Stimulated activated naive B cell treated with anti-CD40 and anti-IgM and Interleukin-4, amounts not matched to agents 10 μg/mL and 1 μg/mL and 100 μg/mL, for 72 hours (primary cell): ENCODE data around the gene DPYD.

Source experiments
- ATAC-seq, 2 donors: fragments of 150-1000 bp; cut with Tn5 transposase; replicated peaks; 2 replicates each; pipeline ENCODE4 v1.10.0; 2021; ENCODE audit warnings: moderate library complexity in 1 of 2
- DNase-seq: peaks from one replicate; pipeline ENCODE4 v3.0.0; 2021
- H3K27ac Mint-ChIP-seq: one replicate; pipeline ENCODE4 v1.8.0; 2022; ENCODE audit warnings: mild to moderate bottlenecking, mixed read lengths
- H3K27me3 Mint-ChIP-seq, 2 donors: one replicate each; pipeline ENCODE4 v1.8.0; 2022; ENCODE audit warnings: mixed read lengths in 2 of 2
- H3K36me3 Mint-ChIP-seq, 2 donors: one replicate each; pipeline ENCODE4 v1.8.0; 2022; ENCODE audit warnings: mixed read lengths in 2 of 2, mild to moderate bottlenecking in 1 of 2
- H3K4me1 Mint-ChIP-seq, 2 donors: one replicate each; pipeline ENCODE4 v1.8.0; 2022; ENCODE audit warnings: mixed read lengths in 2 of 2, mild to moderate bottlenecking in 1 of 2
- H3K4me3 Mint-ChIP-seq, 2 donors: one replicate each; pipeline ENCODE4 v1.8.0; 2022; ENCODE audit warnings: mild to moderate bottlenecking in 2 of 2, mixed read lengths in 2 of 2, moderate library complexity in 1 of 2
- H3K9me3 Mint-ChIP-seq, 2 donors: one replicate each; pipeline ENCODE4 v1.8.0; 2022; ENCODE audit warnings: mixed read lengths in 2 of 2, mild to moderate bottlenecking in 1 of 2

DPYD gene

GRCh38 chr1:97919585-97920261 is 1.1 kb downstream of the DPYD start:
- peak overlapping the region; percentile 42 for H3K27ac Mint-ChIP-seq
- peak overlapping the region; percentile 98 for H3K4me3 Mint-ChIP-seq
- DNase-seq (no peak), ATAC-seq (no peak)
- no peaks in the 10 kb centered on the region for H3K27me3 Mint-ChIP-seq
- H3K4me1 Mint-ChIP-seq: peaks cover 9 to 10% of the 10 kb centered on the region in 2 donors
- H3K9me3 Mint-ChIP-seq: no peaks in the 10 kb centered on the region
- H3K36me3 Mint-ChIP-seq: no peaks in the 10 kb centered on the region

- Mint-ChIP-seq H3K27me3 (no peaks in the 10 kb centered on the region), H3K9me3 (no peaks in the 10 kb centered on the region), H3K4me1 (peaks cover 9 to 10% of the 10 kb centered on the region in 2 donors), H3K27ac (no peak overlapping the region), H3K36me3 (no peaks in the 10 kb centered on the region), H3K4me3 (peak overlapping the region; percentile 63 to 98)
- DNase-seq (no peak), ATAC-seq (no peak)
Measured at GRCh38 chr1:97918961-97919360, 1.9 kb downstream of the DPYD start.

- Mint-ChIP-seq H3K4me3 (no peak overlapping the region), H3K27me3 (no peaks in the 10 kb centered on the region), H3K36me3 (no peaks in the 10 kb centered on the region), H3K9me3 (no peaks in the 10 kb centered on the region), H3K27ac (no peak overlapping the region), H3K4me1 (peaks cover 9 to 19% of the 10 kb centered on the region in 2 donors)
- ATAC-seq (no peak), DNase-seq (no peak)
Measured at GRCh38 chr1:97913506-97914139, 7.2 kb downstream of the DPYD start.

GRCh38 chr1:97911266-97912215 is 9.3 kb downstream of the DPYD start:
- no peak for DNase-seq
- Mint-ChIP-seq H3K27me3 (no peaks in the 10 kb centered on the region), H3K27ac (no peak overlapping the region), H3K9me3 (no peaks in the 10 kb centered on the region), H3K4me3 (no peak overlapping the region), H3K36me3 (no peaks in the 10 kb centered on the region), H3K4me1 (peaks cover 10 to 15% of the 10 kb centered on the region in 2 donors)
- ATAC-seq: no peak

GRCh38 chr1:97909266-97909665 is 11.6 kb downstream of the DPYD start:
- DNase-seq (no peak), ATAC-seq (no peak)
- peaks cover 14 to 19% of the 10 kb centered on the region in 2 donors for H3K4me1 Mint-ChIP-seq
- H3K27me3 Mint-ChIP-seq: no peaks in the 10 kb centered on the region
- H3K36me3 Mint-ChIP-seq: no peaks in the 10 kb centered on the region
- H3K27ac Mint-ChIP-seq: no peak overlapping the region
- no peaks in the 10 kb centered on the region for H3K9me3 Mint-ChIP-seq
- no peak overlapping the region for H3K4me3 Mint-ChIP-seq

- H3K36me3 Mint-ChIP-seq: no peaks in the 10 kb centered on the region
- H3K4me1 Mint-ChIP-seq: peaks cover 16 to 17% of the 10 kb centered on the region in 2 donors
- no peak for ATAC-seq
Measured at GRCh38 chr1:97907886-97908285, 12.9 kb downstream of the DPYD start.

GRCh38 chr1:97906567-97907241 is 14.1 kb downstream of the DPYD start:
- no peak for ATAC-seq
- no peak for DNase-seq
- Mint-ChIP-seq H3K27me3 (no peaks in the 10 kb centered on the region), H3K4me1 (peaks cover 18 to 20% of the 10 kb centered on the region in 2 donors), H3K9me3 (no peaks in the 10 kb centered on the region), H3K4me3 (no peak overlapping the region), H3K27ac (no peak overlapping the region), H3K36me3 (no peaks in the 10 kb centered on the region)

More at GRCh38 chr1:97907886-97908285, 12.9 kb downstream of the DPYD start:
- Mint-ChIP-seq H3K4me3 (no peak overlapping the region), H3K27me3 (no peaks in the 10 kb centered on the region), H3K9me3 (no peaks in the 10 kb centered on the region), H3K27ac (no peak overlapping the region)
- no peak for DNase-seq

GRCh38 chr1:97905141-97905940 is 15.5 kb downstream of the DPYD start:
- H3K27ac Mint-ChIP-seq: no peak overlapping the region
- H3K36me3 Mint-ChIP-seq: no peaks in the 10 kb centered on the region
- DNase-seq (no peak), ATAC-seq (no peak)
- peaks cover 17 to 19% of the 10 kb centered on the region in 2 donors for H3K4me1 Mint-ChIP-seq
- no peaks in the 10 kb centered on the region for H3K27me3 Mint-ChIP-seq
- H3K9me3 Mint-ChIP-seq: no peaks in the 10 kb centered on the region
- no peak overlapping the region for H3K4me3 Mint-ChIP-seq

- Mint-ChIP-seq H3K27me3 (no peaks in the 10 kb centered on the region), H3K27ac (no peak overlapping the region), H3K4me1 (peaks cover 17 to 19% of the 10 kb centered on the region in 2 donors), H3K4me3 (peak overlapping the region in 1 of 2 donors; percentile 10), H3K36me3 (peaks cover 0 to 4% of the 10 kb centered on the region in 2 donors), H3K9me3 (no peaks in the 10 kb centered on the region)
- ATAC-seq (peak; percentile 52 to 78), DNase-seq (no peak)
Measured at GRCh38 chr1:97904534-97904933, 16.3 kb downstream of the DPYD start.

- ATAC-seq (no peak), DNase-seq (no peak)
- Mint-ChIP-seq H3K4me3 (no peak overlapping the region), H3K27me3 (no peaks in the 10 kb centered on the region), H3K36me3 (peaks cover 4 to 13% of the 10 kb centered on the region in 2 donors), H3K9me3 (peaks cover 2 to 4% of the 10 kb centered on the region in 2 donors), H3K4me1 (peaks cover 17 to 19% of the 10 kb centered on the region in 2 donors), H3K27ac (no peak overlapping the region)
Measured at GRCh38 chr1:97903626-97904025, 17.2 kb downstream of the DPYD start.

- Mint-ChIP-seq H3K27me3 (no peaks in the 10 kb centered on the region), H3K36me3 (peaks cover 9 to 19% of the 10 kb centered on the region in 2 donors), H3K27ac (no peak overlapping the region), H3K4me1 (peaks cover 20 to 26% of the 10 kb centered on the region in 2 donors), H3K4me3 (no peak overlapping the region), H3K9me3 (peaks cover 7 to 15% of the 10 kb centered on the region in 2 donors)
- ATAC-seq: no peak
- no peak for DNase-seq
Measured at GRCh38 chr1:97902067-97902466, 18.8 kb downstream of the DPYD start.

- no peak overlapping the region for H3K27ac Mint-ChIP-seq
Measured at GRCh38 chr1:97901017-97901658, 19.7 kb downstream of the DPYD start.

GRCh38 chr1:97898948-97899347 is 21.9 kb downstream of the DPYD start:
- no peak overlapping the region for H3K27ac Mint-ChIP-seq
- peaks cover 8 to 15% of the 10 kb centered on the region in 2 donors for H3K9me3 Mint-ChIP-seq
- H3K27me3 Mint-ChIP-seq: no peaks in the 10 kb centered on the region
- peaks cover 14 to 44% of the 10 kb centered on the region in 2 donors for H3K4me1 Mint-ChIP-seq
- no peak for DNase-seq
- no peak overlapping the region for H3K4me3 Mint-ChIP-seq
- H3K36me3 Mint-ChIP-seq: peaks cover 9 to 19% of the 10 kb centered on the region in 2 donors
- ATAC-seq: no peak

More at GRCh38 chr1:97901017-97901658, 19.7 kb downstream of the DPYD start:
- no peaks in the 10 kb centered on the region for H3K27me3 Mint-ChIP-seq
- H3K36me3 Mint-ChIP-seq: peaks cover 9 to 19% of the 10 kb centered on the region in 2 donors
- H3K9me3 Mint-ChIP-seq: peaks cover 8 to 15% of the 10 kb centered on the region in 2 donors
- no peak overlapping the region for H3K4me3 Mint-ChIP-seq
- H3K4me1 Mint-ChIP-seq: peaks cover 18 to 35% of the 10 kb centered on the region in 2 donors
- DNase-seq (no peak), ATAC-seq (no peak)
